Endothelial cell (in vitro differentiated cells): Measurements from ENCODE around the gene NR5A2. TPM values are rescaled to one million over a fixed set of nuclear protein-coding genes. Genes with fewer than 3 reads are reported as not detected.

ENCODE experiments used
- DNase-seq: peaks from one replicate; pipeline ENCODE4 v3.0.0; 2021; ENCODE audit warnings: low spot score
- H3K27ac Mint-ChIP-seq: one replicate; pipeline ENCODE4 v1.8.0; 2021; ENCODE audit warnings: mixed read lengths, inconsistent platforms; ENCODE audit not compliant: unreplicated experiment
- H3K27me3 Mint-ChIP-seq: one replicate; pipeline ENCODE4 v1.8.0; 2021; ENCODE audit warnings: mild to moderate bottlenecking, moderate library complexity, mixed read lengths, inconsistent platforms; ENCODE audit not compliant: unreplicated experiment
- H3K36me3 Mint-ChIP-seq: one replicate; pipeline ENCODE4 v1.8.0; 2021; ENCODE audit warnings: mild to moderate bottlenecking, low read depth, mixed read lengths, inconsistent platforms; ENCODE audit not compliant: unreplicated experiment
- H3K4me1 Mint-ChIP-seq: one replicate; pipeline ENCODE4 v1.8.0; 2021; ENCODE audit warnings: mild to moderate bottlenecking, mixed read lengths, inconsistent platforms; ENCODE audit not compliant: unreplicated experiment
- H3K4me3 Mint-ChIP-seq: one replicate; pipeline ENCODE4 v1.8.0; 2021; ENCODE audit warnings: mild to moderate bottlenecking, mixed read lengths, inconsistent platforms; ENCODE audit not compliant: unreplicated experiment
- H3K9me3 Mint-ChIP-seq: one replicate; pipeline ENCODE4 v1.8.0; 2021; ENCODE audit warnings: mixed read lengths, inconsistent platforms; ENCODE audit not compliant: unreplicated experiment
- CTCF ChIP-seq: fragments of 200-600 bp; sonication (generic); IDR thresholded peaks from one replicate; pipeline ENCODE4 v1.5.0; 2021; ENCODE audit warnings: antibody characterized with exemption; ENCODE audit not compliant: unreplicated experiment
- total RNA-seq: library from RNA; stranded (reverse); fragmentation: NEBNext Ultra II Directional; extraction: Animal tissue kit (Norgen Biotek cat#: 25700); gene quantifications from one replicate; pipeline ENCODE4 v1.2.1, GENCODE V29; 2021; ENCODE audit not compliant: unreplicated experiment

The NR5A2 gene
- total RNA-seq, 1 donor from 2014 or later, result 7.0 TPM

DNA sequence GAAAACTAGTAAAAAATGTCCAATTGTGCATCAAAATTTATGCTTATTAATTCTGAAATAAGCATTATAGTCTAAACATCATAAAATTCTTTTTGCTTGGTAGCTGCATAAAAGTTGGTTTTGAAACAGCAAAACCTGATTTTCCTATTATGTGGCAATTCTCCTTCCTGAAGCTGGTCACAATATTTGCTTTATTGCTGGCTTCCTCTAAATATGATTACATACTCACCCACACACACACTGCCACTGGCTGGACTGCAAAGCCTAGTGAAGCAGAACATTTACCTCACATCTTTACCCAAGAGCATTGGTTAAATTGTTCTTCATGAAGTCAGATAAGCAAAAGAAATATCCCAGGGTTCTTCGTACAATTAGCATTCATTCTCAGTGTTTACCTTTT is 103.0 kb downstream of the NR5A2 start:
- H3K4me1 Mint-ChIP-seq, result peaks cover 5% of the 10 kb centered on the region
- no peaks in the 10 kb centered on the region for H3K9me3 Mint-ChIP-seq
- no peak overlapping the region for H3K27ac Mint-ChIP-seq
- no peak for TF ChIP-seq CTCF
- no peak for DNase-seq
- H3K4me3 Mint-ChIP-seq, result no peak overlapping the region
- no peaks in the 10 kb centered on the region for H3K36me3 Mint-ChIP-seq
- H3K27me3 Mint-ChIP-seq, result no peaks in the 10 kb centered on the region

DNA sequence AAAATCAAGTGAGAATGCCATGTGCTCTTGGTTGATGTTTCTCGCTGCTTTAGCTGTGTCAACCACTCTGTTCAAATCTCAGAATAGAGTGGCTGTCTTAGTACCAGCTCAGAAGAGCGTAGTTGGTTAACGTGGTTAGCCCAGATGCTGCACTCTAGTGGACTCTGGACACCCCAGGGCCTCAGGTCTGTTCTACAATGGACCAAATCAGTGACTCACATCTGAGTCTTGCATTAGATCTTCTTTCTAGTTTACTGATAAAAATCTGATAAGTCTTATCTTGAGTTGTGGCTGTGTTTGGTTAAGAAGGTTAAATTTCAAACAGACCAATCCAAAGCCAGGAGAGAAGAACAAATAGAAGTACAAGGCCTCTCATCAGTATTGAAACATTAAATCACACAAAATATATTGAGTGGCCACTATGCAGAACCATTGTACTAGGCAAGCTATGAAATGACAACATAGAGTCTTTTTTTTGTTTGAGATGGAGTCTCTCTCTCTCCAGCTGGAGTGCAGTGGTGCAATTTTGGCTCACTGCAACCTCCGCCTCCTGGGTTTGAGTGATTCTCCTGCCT is 104.1 kb downstream of the NR5A2 start:
- Mint-ChIP-seq H3K9me3 (no peaks in the 10 kb centered on the region), H3K36me3 (no peaks in the 10 kb centered on the region), H3K4me3 (no peak overlapping the region), H3K4me1 (peaks cover 5% of the 10 kb centered on the region), H3K27ac (no peak overlapping the region), H3K27me3 (no peaks in the 10 kb centered on the region)
- DNase-seq, result no peak
- TF ChIP-seq CTCF, result no peak

GRCh38 chr1:200133123-200133522 is 105.6 kb downstream of the NR5A2 start:
- Mint-ChIP-seq H3K27me3 (no peaks in the 10 kb centered on the region), H3K4me1 (peaks cover 5% of the 10 kb centered on the region), H3K4me3 (no peak overlapping the region), H3K9me3 (no peaks in the 10 kb centered on the region), H3K36me3 (no peaks in the 10 kb centered on the region), H3K27ac (no peak overlapping the region)
- no peak for DNase-seq
- TF ChIP-seq CTCF, result no peak

DNA sequence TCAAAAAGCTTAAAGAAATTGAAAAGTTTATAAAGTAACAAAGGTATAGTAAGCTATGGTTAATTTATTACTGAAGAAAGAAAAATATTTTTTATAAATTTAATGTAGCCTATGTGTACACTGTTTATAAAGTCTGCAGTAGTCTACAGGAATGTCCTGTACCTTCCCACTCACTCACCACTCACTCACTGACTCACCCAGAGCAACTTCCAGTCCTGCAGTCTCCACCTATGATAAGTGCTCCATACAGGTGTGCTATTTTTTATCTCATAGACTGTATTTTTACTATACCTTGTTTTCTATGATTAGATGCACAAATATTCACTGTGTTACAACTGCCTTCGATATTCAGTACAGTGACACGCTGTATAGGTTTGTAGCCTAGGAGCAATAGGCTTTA is 106.6 kb downstream of the NR5A2 start:
- H3K9me3 Mint-ChIP-seq, result no peaks in the 10 kb centered on the region
- no peaks in the 10 kb centered on the region for H3K27me3 Mint-ChIP-seq
- no peak overlapping the region for H3K4me3 Mint-ChIP-seq
- TF ChIP-seq CTCF, result no peak
- no peaks in the 10 kb centered on the region for H3K36me3 Mint-ChIP-seq
- H3K4me1 Mint-ChIP-seq, result peaks cover 3% of the 10 kb centered on the region
- H3K27ac Mint-ChIP-seq, result no peak overlapping the region
- no peak for DNase-seq

GRCh38 chr1:200136384-200136783 is 108.9 kb downstream of the NR5A2 start:
- no peak overlapping the region for H3K4me3 Mint-ChIP-seq

More at GRCh38 chr1:200136384-200136783, 108.9 kb downstream of the NR5A2 start:
- DNase-seq, result no peak
- H3K27ac Mint-ChIP-seq, result no peak overlapping the region
- H3K36me3 Mint-ChIP-seq, result no peaks in the 10 kb centered on the region
- H3K27me3 Mint-ChIP-seq, result no peaks in the 10 kb centered on the region
- H3K9me3 Mint-ChIP-seq, result no peaks in the 10 kb centered on the region
- no peaks in the 10 kb centered on the region for H3K4me1 Mint-ChIP-seq
- TF ChIP-seq CTCF, result no peak
